ENCODE data around the gene ITPR3.

- TF ChIP-seq CTCF (IDR thresholded peaks at IDR 0.05) (no peak), POLR2A (IDR thresholded peaks at IDR 0.05) (no peak)
Observed at GRCh38 chr6:33600761-33601160, 20.4 kb upstream of the ITPR3 start.

Data from Peyer's patch (tissue), 4 donors.